GM19468 (cell line): Measurements from ENCODE around the gene CDK18.

Experiments
- ATAC-seq: cut with Tn5 transposase; IDR thresholded peaks from one replicate; pipeline ENCODE4 v1.9.1; 2021; ENCODE audit warnings: mild to moderate bottlenecking, moderate library complexity, moderate number of reproducible peaks; ENCODE audit not compliant: unreplicated experiment; ENCODE audit errors: extremely low read depth

Gene CDK18

DNA sequence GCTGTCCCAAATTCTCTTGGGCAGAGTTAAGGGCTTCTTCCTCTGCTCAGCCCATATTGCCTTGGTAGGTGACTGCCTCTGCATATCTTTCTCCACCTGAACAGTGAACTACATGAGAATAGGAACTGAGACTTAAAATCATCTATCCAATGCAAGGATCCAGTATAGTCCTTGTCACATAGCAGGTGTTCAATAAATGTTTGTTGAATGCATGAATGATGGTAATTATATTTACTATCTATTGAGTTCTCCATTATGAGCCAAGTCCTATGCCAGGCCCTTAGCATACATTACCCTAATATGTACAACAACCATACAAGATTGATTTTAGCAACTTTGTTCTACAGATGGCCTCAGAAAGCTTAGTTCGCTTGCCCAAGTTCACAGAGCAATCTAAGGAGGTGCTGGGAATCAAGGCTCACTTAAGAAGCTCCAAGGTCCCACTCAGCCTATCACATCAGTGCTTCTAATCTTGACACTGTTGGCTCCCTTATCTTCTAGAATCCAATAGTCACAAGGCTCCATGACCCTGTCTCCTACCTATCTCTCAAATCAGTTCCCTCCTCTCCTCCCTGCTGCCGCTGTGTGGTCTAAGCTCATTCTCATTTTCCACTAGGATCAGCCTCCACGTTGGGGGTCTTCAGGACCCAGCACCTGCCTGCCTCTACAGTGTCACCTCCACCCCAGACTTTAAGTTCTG, 2.2 kb upstream of the CDK18 start:
- no peak for ATAC-seq

DNA sequence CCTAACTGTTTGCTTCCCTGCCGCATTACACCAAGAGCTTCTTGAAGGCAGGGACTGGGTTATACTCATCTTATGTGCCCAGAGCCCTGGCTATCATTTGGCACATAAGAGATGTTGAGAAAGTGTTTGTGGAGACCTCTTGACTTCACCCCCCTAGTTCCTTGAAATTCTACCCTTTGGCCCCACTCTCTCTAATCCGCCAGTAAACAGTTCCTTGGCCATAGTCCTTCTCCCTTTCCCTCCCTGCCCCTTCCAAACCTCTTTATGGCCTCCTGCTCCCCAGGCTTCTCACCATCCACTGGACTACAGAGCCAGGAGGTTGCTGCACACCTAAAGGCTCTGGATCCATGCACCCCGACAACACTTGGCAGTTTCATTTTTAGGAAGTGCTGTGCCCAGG, 1.5 kb upstream of the CDK18 start:
- no peak for ATAC-seq

DNA sequence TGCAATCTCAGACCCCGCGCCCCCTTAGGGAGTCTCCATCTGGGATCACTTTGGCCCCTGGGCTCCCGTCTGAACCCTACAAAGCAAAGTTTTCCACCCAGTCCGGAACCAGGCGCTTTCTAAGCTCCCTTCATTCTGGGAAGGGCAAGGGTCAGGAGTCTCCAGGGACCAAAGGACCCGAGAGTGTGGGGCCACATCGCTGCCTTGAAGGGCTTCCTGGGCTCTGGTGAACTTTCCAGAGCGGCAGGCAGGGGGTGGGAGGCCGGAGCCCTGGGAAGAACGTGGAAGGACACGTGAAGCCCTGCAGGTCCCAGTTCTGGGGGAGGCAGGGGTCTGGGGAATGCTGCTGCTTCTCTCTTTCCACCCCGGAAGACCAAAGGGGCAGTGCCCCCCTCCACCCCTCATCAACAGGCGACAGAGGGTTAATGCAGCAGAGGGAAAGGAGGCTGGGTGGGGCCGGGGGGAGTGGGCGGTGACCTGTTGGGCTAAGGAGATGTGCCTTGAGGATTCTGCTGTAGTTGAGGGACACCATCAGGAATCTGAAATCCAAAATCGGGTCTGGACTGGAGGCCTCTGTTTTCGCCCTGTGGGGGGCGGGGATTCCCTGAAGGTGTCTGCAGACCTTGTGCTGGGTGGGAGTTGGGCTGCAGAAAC, 734 bp downstream of the CDK18 start:
- no peak for ATAC-seq

DNA sequence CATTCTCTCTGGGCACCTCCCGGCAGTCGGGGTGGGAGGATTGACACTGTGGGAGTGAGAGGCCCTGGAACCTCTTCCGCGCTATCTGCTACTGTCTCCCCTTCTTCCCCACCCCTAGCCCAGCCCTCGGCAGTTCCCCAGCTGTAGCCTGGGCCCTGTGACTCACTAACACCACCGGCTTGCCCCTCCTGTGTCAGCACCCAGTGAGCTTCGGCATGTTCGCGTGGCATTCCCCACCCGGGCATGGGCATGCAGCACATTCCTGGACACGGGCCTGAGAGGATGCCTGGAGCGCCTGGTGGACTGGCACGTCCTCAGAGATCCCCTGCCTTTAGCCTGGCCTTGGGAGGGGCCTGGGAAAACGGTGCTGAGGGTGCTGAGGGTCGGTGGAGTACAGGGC, 1.3 kb downstream of the CDK18 start:
- ATAC-seq, result no peak

DNA sequence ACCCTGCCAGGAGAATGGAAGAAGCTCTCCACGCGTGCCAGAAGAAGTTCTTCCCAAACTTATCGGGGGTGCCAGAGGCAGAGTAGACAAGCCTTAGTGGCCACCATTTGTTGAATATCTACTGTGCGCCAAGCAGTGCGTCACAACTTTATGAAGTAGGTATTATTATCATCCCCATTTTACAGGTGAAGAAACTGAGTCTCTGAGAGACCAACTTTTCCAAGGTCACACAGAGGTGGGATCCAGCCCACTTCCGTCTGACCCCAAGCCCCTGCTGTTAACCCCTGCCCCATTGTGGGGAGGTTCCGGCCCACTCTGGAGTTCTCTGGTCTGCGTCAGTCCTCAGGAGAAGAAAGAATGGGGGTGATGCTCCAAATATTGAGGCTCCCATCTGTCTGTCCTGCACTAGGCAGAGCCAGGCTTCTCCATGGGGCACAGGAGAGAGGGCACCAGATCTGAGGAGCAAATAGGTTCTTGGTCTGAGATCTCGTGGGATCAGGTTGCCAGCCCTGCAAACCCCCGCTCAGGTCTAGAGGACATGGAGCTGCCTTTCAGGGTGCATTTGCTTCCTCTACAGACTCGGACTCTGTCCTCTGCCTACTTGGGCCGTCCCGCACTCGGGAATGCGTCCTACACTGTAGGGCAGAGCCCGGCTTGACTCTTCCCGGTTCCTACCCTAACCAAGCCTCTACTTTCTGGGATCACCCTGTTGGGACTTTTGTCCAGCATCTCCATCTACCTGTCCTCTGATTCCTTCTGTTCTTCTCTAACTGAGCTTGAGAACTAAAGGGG, 2.1 kb downstream of the CDK18 start:
- no peak for ATAC-seq

DNA sequence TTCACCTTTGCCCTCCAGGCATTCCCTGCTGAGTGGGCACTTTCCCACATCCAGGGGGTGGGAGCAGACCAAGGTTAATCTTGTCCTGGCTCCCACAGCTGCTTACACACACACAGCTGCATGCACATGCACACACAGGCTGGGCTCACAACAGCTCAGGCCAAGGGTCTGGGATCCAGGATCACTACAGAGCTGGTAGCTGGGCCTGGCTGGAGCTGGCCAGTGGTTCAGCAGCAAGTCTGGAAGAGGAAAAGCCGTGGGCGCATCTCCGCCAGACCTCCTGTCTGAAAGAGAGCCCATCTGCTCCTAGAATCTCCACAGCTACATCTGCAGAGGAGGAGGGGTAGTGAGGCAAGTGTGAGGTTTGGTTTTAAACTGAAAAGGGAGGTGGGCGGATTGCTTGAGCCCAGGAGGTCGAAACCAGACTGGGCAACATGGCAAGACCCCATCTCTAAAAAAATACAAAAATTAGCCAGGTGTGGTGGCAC, 3.8 kb downstream of the CDK18 start:
- ATAC-seq, result no peak

DNA sequence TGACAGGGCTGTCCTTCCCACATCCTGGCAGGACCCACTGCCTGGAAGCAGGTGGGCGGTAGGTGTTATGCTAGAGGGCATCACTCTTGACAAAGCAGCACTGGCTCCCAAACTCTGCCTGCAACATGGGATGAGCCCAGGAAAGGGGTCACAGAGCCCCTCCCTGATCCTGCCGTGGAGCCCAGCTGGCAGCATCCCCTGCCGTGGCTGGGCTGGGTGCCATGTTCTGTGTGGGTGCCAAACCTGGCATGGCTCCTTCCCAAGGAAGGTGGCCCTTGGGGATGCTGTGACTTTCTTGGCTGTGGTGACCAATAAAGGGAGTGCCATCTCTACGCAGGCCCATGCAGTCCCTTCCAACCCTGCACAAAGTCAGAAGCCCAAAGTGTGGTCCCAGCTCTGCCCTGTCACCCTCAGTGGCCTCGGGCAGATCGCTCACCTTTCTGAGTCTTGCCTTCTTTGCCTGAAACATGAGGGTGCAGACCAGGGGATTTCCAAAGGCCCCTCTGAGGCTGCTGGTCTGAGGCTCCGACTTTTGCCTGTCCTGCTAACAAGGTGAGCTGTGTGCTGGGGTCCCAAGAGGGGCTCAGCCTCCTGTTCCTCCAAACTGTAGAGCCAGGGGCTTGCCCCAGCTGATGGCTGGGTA, 6.0 kb downstream of the CDK18 start:
- ATAC-seq, result no peak

DNA sequence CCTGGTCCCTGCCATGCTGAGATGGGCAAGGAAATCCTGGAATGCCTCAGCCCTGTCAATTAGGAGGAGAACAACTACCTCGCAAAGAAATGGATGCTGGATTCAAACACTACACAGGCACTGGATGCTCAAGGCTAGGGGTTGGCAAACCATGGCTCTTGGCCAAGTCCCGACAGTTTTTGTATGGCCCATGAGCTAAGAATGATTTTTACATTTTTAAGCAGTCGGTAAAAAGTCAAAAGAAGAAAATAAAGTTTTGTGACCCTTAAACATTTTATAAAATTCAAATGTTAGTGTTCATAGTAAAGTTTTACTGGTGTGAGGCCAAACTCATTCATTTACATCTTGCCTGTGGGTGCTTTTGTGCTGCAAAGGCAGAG, 6.5 kb downstream of the CDK18 start:
- no peak for ATAC-seq

DNA sequence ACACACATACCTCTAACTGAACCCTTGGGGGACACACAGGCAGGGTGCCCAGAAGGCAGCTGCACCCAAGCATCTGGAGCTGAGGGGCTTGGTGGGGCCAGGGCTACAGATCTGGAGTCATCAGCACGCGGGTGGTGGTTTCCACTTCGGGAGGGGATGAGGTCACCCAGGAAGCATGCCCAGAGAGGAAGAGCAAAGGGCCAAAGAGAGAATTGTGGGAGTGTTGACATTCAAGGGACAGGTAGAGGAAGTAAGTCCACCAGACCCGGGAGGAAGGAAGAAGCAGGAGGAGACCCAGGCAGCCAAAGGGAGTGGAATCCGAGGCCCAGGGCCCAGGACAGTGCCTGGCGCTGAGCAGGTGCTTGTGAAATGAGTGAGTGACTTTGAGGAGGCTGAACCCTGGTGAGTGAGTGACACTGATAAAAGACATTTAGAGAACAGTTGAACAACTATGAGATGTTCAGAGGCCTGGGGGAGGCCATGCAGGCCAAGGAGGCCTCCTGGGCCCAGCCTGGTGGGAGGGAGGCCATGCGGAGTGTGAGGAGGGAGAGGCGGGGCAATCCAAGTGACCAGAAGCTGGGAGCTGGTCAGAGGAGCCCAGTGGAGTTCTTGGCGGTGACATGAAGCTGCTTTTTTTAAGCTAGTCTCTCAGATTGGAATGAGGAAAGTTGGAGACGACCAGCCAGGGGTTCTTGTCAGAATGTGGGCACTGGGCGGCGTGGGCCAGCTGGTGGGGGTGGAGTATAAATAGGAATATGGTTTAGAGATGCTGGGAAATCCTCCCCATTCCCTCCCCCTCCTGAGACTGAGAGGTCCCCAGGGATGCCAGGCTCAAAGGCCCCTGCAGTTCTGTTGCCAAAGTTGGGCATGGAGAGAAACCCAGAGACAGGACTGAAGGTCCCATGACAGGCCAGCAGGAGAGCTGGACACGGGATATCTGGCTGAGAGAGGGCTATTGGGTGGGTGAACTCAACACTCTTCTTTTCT, 7.9 kb downstream of the CDK18 start:
- no peak for ATAC-seq

DNA sequence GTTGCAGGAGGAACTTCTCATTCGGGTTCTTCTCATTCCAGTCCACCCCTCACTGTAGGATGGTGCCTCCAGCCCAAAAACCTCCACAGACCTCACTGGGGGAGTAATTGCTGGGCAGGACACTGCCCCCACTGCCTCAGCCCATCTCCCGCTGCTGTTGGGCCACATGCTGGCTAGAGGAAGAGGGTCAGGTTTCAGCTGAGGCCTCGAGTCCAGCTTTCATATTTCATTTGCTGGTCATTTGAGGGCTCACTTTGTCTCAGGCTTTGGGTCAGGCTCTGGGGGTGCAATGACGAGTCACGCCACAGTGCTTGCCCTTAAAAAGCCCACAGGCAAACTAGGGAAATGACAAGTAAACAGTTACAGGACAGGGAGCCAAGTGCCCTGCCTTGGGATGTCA, 9.3 kb downstream of the CDK18 start:
- no peak for ATAC-seq

DNA sequence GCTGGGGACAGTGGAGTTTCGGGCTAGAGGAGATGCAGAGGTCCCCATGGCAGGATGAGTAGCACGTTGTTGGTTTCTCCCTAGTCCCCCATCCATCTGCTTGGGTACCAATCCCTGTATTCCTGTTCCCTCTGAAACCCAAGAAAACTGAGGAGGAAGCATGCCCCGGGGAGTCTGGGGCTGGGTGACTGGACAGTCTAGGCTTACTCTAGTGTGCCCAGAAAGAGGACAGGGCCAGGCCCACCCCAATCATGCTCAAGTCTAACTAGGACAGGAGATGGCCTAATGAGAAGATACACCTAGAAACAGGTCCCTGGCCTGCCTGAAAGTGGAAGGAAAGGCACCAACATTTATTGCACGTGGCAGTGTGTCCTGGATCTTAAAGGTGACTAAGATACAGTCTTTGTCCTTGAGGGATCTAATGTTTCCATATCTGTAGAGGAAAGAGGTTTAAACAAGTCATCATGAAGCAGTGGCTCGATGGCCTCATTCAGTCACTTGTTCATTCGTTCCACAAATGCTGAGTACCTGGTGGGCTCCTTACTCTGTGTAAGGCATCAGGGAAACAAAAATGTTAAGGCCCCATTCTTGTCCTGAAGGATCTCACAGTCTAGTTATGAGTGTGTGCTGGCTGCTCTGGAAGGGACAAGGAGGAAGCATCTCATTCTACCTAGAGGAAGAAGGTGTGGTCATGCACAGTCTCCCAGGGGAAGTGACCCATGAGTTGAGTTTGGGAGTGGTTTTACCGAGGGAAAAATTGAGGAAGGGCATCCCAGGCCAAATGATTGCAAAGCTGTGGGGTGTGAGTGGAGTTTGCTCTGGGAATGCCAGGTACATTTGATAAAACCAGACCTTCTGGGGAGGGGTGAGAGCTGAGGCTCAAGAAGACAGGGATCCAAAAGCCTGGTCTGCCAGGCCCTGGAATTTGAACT, 10.0 kb downstream of the CDK18 start:
- ATAC-seq, result no peak

DNA sequence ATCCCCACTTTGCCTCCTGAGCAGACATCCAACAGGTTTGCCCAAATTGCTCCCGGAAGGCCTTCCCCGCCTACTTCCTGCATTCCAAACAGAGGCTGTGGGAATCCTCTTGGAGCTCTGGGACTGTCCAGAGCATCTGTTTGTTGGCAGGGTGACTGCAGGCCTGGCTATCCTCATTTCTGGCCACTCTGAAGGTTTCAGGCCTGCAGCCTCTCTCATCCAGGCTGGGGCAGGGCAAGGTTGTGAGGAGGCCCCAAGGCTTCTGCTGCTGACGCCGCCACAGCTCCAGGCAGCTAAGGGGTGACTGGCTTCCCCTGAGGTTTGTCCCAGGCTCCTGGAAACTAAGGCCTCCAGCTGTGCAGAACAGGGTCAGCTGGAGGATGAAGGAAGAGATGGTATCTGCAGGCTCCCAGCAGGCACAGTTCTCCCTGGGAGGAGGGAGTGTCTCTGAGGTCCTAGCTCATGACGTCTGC, 11.3 kb downstream of the CDK18 start:
- no peak for ATAC-seq

DNA sequence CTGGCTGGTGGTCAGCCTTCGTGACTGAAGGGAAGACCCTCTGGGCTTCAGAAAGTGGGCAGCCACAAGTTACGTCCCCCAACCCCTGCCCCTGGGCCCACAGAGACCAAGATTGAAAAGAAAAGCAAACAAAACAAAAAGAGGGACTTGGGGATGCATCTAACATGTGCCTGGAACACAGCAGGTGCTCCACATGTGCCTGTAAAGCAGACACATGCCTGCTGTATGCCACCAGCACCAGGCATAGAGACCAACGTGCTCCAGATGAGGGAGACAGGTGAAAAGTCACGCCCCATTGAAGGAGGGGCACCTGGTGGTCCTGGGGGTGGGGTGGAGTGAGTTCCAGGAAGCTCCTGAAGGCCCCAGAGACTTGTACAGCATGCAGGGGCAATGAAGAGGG, 11.9 kb downstream of the CDK18 start:
- ATAC-seq, result no peak

DNA sequence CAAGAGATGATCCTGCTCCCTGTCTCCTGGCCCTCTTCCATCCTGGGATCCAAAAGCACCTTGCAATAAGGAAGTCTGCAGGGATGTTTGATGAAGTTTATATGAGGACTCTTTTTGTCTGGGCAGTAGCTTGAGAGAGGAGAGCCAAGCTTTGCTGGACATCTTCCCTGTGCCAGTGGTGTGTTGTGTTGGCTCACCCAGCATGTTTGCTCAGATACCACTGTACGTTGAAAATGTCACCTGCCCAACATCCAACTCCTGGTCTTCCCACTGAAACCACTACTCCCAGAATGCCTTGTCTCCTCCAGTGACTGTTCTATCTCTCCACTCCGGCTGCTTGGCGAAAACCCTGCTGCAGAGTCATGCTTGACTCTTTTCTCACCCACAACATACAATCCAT, 12.8 kb downstream of the CDK18 start:
- ATAC-seq, result no peak

DNA sequence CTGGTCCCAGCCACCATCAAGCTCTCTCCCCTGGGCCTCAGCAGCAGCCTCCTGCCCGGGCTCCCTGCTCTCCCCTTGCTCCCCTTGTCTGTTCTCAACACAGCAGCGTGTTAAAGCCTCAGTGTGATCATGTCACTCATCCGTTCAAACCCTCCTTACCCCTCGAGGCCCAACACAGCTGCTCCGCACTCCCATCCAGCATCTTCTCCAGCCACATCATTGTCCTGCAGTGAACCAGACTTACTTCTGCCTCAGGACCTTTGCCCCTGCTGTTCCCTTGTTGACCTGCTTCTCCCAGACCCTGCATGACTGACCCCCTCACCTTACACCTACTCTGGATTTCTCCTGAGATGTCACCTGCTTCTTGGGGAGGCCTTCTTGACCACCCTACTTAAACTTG, 13.3 kb downstream of the CDK18 start:
- ATAC-seq, result no peak

DNA sequence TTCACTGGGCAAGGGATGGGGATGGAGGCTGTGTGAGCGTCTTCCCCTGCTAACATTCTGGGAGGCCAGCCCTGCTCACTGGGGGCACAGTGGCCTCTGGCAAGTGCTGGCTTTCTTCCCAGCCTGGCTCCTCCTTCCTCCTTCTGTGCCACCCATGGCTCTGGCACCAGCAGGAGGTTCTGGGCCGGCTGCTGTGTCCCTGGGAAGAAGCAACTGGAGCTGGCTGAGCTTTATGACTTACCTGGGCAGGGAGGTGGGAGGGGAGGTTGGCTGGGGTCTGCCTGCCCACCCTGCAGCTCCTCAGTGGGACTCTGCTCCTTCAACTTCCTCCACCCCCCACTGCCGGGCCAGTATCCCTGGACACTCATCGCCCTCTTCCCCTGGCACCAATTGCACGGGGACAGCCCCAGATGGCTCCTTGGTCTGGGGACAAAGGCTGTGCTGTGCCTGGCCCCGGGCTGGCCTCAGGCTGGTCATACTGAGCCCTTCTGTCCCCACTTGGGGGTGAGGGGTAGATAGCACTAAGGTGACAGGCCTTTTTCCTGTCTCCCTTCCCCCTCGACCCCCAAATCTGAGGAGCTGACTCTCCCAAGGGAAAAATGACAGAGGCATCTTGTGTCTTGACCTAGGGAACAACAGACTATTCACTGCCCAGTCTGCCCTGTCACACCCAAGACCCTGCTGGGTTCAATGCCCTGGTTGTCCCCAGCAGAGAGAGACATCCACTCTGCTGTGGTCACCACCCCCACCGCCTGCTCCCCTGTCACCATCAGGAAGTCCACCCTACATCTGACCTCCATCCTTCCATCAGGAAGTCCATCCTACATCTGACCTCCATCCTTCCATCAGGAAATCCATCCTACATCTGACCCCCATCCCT, 14.4 kb downstream of the CDK18 start:
- no peak for ATAC-seq

DNA sequence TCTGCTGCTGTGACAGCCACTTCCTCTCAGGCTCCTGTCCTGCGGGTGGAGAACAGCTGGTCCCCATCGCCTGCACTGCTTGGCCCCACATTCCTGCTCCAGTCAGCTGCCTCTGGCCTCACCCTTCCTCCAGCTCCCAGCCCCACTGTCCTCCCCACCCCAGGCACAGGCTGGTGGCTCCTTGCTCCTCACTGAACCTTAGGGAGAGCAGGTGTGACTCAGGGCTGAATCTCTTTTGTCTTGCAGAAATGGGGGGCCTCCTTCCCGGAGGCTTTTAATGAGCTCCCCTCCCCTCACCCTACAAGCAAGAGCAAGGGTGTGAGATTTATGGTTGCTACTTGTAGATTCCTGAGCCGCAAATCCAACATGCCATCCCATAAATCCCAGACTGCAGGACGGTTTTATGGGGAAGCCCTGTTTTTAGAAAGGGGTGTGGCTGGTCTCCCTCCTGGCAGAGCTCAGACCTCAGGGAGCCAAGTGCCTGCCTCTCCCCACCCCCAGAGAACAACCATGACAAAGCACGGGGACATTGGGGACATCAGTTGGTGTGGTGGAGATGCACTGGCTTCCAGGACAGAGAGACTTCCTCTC, 15.2 kb downstream of the CDK18 start:
- no peak for ATAC-seq
